HepG2 (cell line): ENCODE data around the gene SYCP2. TPM values are rescaled to one million over a fixed set of nuclear protein-coding genes. Genes with fewer than 3 reads are reported as not detected.

Source experiments
- ATAC-seq: fragments of 200-7000 bp; cut with Tn5 transposase; 3 replicates; pipeline ENCODE4 v1.9.1; 2020; ENCODE audit warnings: mild to moderate bottlenecking, moderate library complexity
- BruUV-seq: library from RNA; stranded (reverse); fragments of 400-500 nt; replicated peaks from 2 replicates; lab custom pipeline; 2021; lab: Mats Ljungman, UMichigan
- CTCF ChIA-PET: fragments of 300-600 bp; formaldehyde crosslinking; extraction: SDS; loops from one replicate; lab custom pipeline; 2021; ENCODE audit warnings: low total read pairs, inconsistent platforms, low intra/inter-chr PET ratio; lab: Yijun Ruan, JAX
- POLR2A ChIA-PET: fragments of 350-600 bp; sonication (Branson Sonifier 250); formaldehyde crosslinking; loops from one replicate; lab custom pipeline; 2020; ENCODE audit warnings: antibody characterized with exemption, inconsistent platforms; lab: Yijun Ruan, JAX
- DNase-seq: peaks from one replicate; pipeline ENCODE4 v3.0.0-alpha.2; 2015; ENCODE audit warnings: low spot score
- FAIRE-seq: peaks from 3 replicates; lab custom pipeline; 2011; peaks lifted over from hg19 to GRCh38; lab: Jason Lieb, UNC
- H2AFZ ChIP-seq: one replicate; pipeline ENCODE4 v1.6.1; 2011; ENCODE audit warnings: low read length, inconsistent platforms
- H3K27ac ChIP-seq: fragments of 300-600 bp; 3 replicates; pipeline ENCODE4 v1.8.0; 2011; ENCODE audit warnings: mixed run types, mild to moderate bottlenecking, mixed read lengths, low read length, inconsistent platforms; ENCODE audit not compliant: insufficient read depth; ENCODE audit errors: extremely low read length
- H3K27me3 ChIP-seq, 2 experiments: fragments of 200-600 bp in 1 of 2; 2 replicates in 1 of 2; 3 replicates in 1 of 2; pipeline versions ENCODE4 v1.6.0 to v1.8.0; 2011; ENCODE audit warnings: low read length in 2 of 2, mild to moderate bottlenecking in 2 of 2, moderate library complexity in 2 of 2, inconsistent platforms in 1 of 2; ENCODE audit not compliant: insufficient read depth in 2 of 2, control insufficient read depth in 1 of 2
- H3K36me3 ChIP-seq, 2 experiments: fragments of 200-600 bp in 1 of 2; replicated peaks in 1 of 2; 2 replicates in 1 of 2; 3 replicates in 1 of 2; pipeline versions ENCODE4 v1.5.1 to v1.8.0; 2011; ENCODE audit warnings: low read length in 2 of 2, inconsistent platforms in 1 of 2; ENCODE audit not compliant: insufficient read depth in 2 of 2, control insufficient read depth in 1 of 2
- H3K4me1 ChIP-seq: 2 replicates; pipeline ENCODE4 v1.5.1; 2012; ENCODE audit warnings: low read length, inconsistent platforms; ENCODE audit not compliant: insufficient read depth
- H3K4me2 ChIP-seq: 2 replicates; pipeline ENCODE4 v1.6.0; 2011; ENCODE audit warnings: low read depth, low read length, inconsistent platforms
- H3K4me3 ChIP-seq, 3 experiments: fragments of 200-600 bp in 1 of 3; sonication (generic), shearing (Covaris generic) in 1 of 3; replicated peaks in 1 of 3; 2 replicates each; pipeline ENCODE4 v1.5.1; 2011 to 2016; ENCODE audit warnings: low read length in 3 of 3, inconsistent platforms in 2 of 3, low read depth in 2 of 3, mild to moderate bottlenecking in 2 of 3, control low read depth in 1 of 3, mixed read lengths in 1 of 3; ENCODE audit not compliant: insufficient read depth in 1 of 3
- H3K79me2 ChIP-seq: one replicate; pipeline ENCODE4 v1.6.1; 2011; ENCODE audit warnings: low read length, inconsistent platforms; ENCODE audit not compliant: insufficient read depth
- H3K9ac ChIP-seq: 2 replicates; pipeline ENCODE4 v1.6.0; 2011; ENCODE audit warnings: mild to moderate bottlenecking, low read depth, low read length, inconsistent platforms; ENCODE audit not compliant: insufficient read depth
- H3K9me3 ChIP-seq: 2 replicates; pipeline ENCODE4 v1.5.1; 2012; ENCODE audit warnings: mild to moderate bottlenecking, low read length
- H4K20me1 ChIP-seq: 2 replicates; pipeline ENCODE4 v1.6.0; 2011; ENCODE audit warnings: inconsistent platforms, mild to moderate bottlenecking, low read length, moderate library complexity; ENCODE audit not compliant: insufficient read depth
- ATM ChIP-seq: fragments of 450-650 bp; IDR thresholded peaks from 2 replicates; pipeline ENCODE4 v1.7.1; 2017; ENCODE audit warnings: mild to moderate bottlenecking, borderline replicate concordance
- KAT2B ChIP-seq: fragments of 150-350 bp; IDR thresholded peaks from 2 replicates; pipeline ENCODE4 v1.6.1; 2014; ENCODE audit warnings: low read depth, low read length, borderline replicate concordance
- MBD4 ChIP-seq: IDR thresholded peaks from 2 replicates; pipeline ENCODE4 v1.6.1; 2012; ENCODE audit warnings: low read length, inconsistent platforms, borderline replicate concordance
- NR2F6 ChIP-seq, 2 experiments: IDR thresholded peaks; 2 replicates each; pipeline ENCODE4 v1.6.1; 2016; ENCODE audit warnings: antibody characterized with exemption in 1 of 2, mild to moderate bottlenecking in 1 of 2
- PHF21A ChIP-seq: sonication (generic); formaldehyde crosslinking; IDR thresholded peaks from 2 replicates; pipeline ENCODE4 v1.5.0; 2020; ENCODE audit warnings: mild to moderate bottlenecking, missing genetic modification reagents
- PITX1 ChIP-seq: sonication (generic); formaldehyde crosslinking; IDR thresholded peaks from 2 replicates; pipeline ENCODE4 v1.5.1; 2020; ENCODE audit warnings: mild to moderate bottlenecking, missing genetic modification reagents
- SOX6 ChIP-seq, 2 experiments: fragments of 450-650 bp in 1 of 2; sonication (generic) in 1 of 2; formaldehyde crosslinking in 1 of 2; IDR thresholded peaks; 2 replicates each; pipeline versions ENCODE4 v1.4.0 to v1.6.1; 2017 to 2020; ENCODE audit warnings: antibody characterized with exemption in 1 of 2, mild to moderate bottlenecking in 1 of 2, missing genetic modification reagents in 1 of 2
- TOPORS ChIP-seq: sonication (generic); formaldehyde crosslinking; IDR thresholded peaks from 2 replicates; pipeline ENCODE4 v1.8.0; 2023; ENCODE audit warnings: mild to moderate bottlenecking, missing genetic modification reagents
- ZBTB7B ChIP-seq: sonication (generic); formaldehyde crosslinking; IDR thresholded peaks from 2 replicates; pipeline ENCODE4 v1.4.0; 2020; ENCODE audit warnings: missing genetic modification reagents
- ZFP41 ChIP-seq: sonication (generic); formaldehyde crosslinking; IDR thresholded peaks from 2 replicates; pipeline ENCODE4 v1.4.0; 2020; ENCODE audit warnings: mild to moderate bottlenecking, missing genetic modification reagents, borderline replicate concordance
- ZNF225 ChIP-seq: sonication (generic); formaldehyde crosslinking; IDR thresholded peaks from 2 replicates; pipeline ENCODE4 v1.4.0; 2020; ENCODE audit warnings: mild to moderate bottlenecking, missing genetic modification reagents
- ZNF235 ChIP-seq: sonication (generic); formaldehyde crosslinking; IDR thresholded peaks from 2 replicates; pipeline ENCODE4 v1.8.1; 2023; ENCODE audit warnings: mild to moderate bottlenecking, missing genetic modification reagents, borderline replicate concordance
- ZNF569 ChIP-seq: sonication (generic); formaldehyde crosslinking; IDR thresholded peaks from 2 replicates; pipeline ENCODE4 v1.5.0; 2020; ENCODE audit warnings: mild to moderate bottlenecking, missing genetic modification reagents, moderate library complexity, borderline replicate concordance
- ZNF660 ChIP-seq: sonication (generic); formaldehyde crosslinking; IDR thresholded peaks from 2 replicates; pipeline ENCODE4 v1.5.1; 2020; ENCODE audit warnings: mild to moderate bottlenecking, low read depth, missing genetic modification reagents, borderline replicate concordance
- ZNF766 ChIP-seq: sonication (generic); formaldehyde crosslinking; IDR thresholded peaks from 2 replicates; pipeline ENCODE4 v1.5.0; 2020; ENCODE audit warnings: missing genetic modification reagents, borderline replicate concordance
- ZSCAN31 ChIP-seq: sonication (generic); formaldehyde crosslinking; IDR thresholded peaks from 2 replicates; pipeline ENCODE4 v1.5.0; 2020; ENCODE audit warnings: low read depth, mild to moderate bottlenecking, missing genetic modification reagents
- WGBS: methylation state at CpG from one replicate; pipeline ENCODE4 v1.1.6; 2017; ENCODE audit warnings: low lambda C conversion rate; 5-methylcytosine and 5-hydroxymethylcytosine counted together
- in situ Hi-C: cut with HindIII; loops from 2 replicates; pipeline ENCODE4 v1.10.0; 2017; ENCODE audit warnings: low pct_unique_long_range_greater_than_20kb; ENCODE audit not compliant: extremely low pct_ligation_motif_present
- intact Hi-C: fragments of 100-400 bp; cut with micrococcal nuclease; formaldehyde crosslinking; loops from one replicate; pipeline ENCODE4 v1.10.0; 2022; ENCODE audit not compliant: unreplicated experiment
- polyA plus RNA-seq, 8 experiments: library from polyadenylated mRNA; depleted of rRNA in 3 of 8; stranded (reverse) in 7 of 8; unstranded in 1 of 8; fragments of >200 nt; fragmentation: Illumina TruSeq in 4 of 8; extraction: Trizol in 4 of 8; gene quantifications; 2 replicates each; pipeline versions ENCODE4 v1.2.1 to v1.2.3, GENCODE V29; 2011 to 2016; ENCODE audit warnings: low read depth in 4 of 8, missing spikeins in 1 of 8, mixed read lengths in 1 of 8; ENCODE audit not compliant: insufficient read depth in 1 of 8
- total RNA-seq, 5 experiments: library from RNA; depleted of rRNA; stranded (reverse); fragments of >200 nt; fragmentation: Illumina TruSeq; extraction: Trizol; gene quantifications; 2 replicates each; pipeline ENCODE4 v1.2.3, GENCODE V29; 2016; ENCODE audit warnings: low read depth in 1 of 5
- TF ChIP-seq, protein P1 (sequence below): sonication (generic); formaldehyde crosslinking; IDR thresholded peaks from 2 replicates; pipeline ENCODE4 v1.4.0; 2020; ENCODE audit warnings: low read depth, mild to moderate bottlenecking, missing genetic modification reagents
- TF ChIP-seq, protein P2 (sequence below): sonication (generic); formaldehyde crosslinking; IDR thresholded peaks from 2 replicates; pipeline ENCODE4 v1.4.0; 2020; ENCODE audit warnings: missing genetic modification reagents
- TF ChIP-seq, protein P3 (sequence below): IDR thresholded peaks from 2 replicates; pipeline ENCODE4 v1.6.1; 2012; ENCODE audit warnings: low read length, improper control_type of control experiment

SYCP2 gene
- total and polyA plus RNA-seq, 2 of the 13 experiments (the other 11 are each of a cell fraction or from before 2014, with no cell fraction given) = 0.07 to 0.24 TPM

DNA sequence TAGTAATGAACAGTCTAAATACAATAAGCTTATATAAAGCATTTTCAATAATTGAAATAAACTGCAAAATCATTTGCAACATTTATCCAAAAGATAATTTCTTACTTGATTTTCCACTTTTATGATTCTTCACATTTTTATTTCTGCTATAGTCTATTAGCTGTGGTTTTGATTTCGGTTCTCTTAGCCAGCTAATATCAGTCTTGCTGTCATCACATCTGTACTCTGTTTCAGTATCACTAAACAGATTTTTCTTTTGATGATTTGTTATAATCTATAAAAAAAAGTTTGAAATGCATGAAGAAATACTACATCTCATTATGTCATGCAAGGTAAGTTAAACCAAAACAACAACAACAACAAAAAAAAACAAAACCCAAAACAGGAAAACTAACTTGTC is 53.2 kb downstream of the SYCP2 start:
- H3K9me3 ChIP-seq = no peaks in the 10 kb centered on the region
- no peak overlapping the region for H3K4me2 ChIP-seq
- H3K4me1 ChIP-seq = no peaks in the 10 kb centered on the region
- no peak overlapping the region for H3K27ac ChIP-seq
- H3K36me3 ChIP-seq = no peaks in the 10 kb centered on the region
- H3K4me3 ChIP-seq = no peak overlapping the region
- in situ Hi-C loops = no loop called here
- no peaks in the 10 kb centered on the region for H3K27me3 ChIP-seq
- intact Hi-C loops = no loop called here
- no peak for FAIRE-seq
- H3K9ac ChIP-seq = no peak overlapping the region
- ATAC-seq = no peak
- H3K79me2 ChIP-seq = no peaks in the 10 kb centered on the region
- ChIA-PET POLR2A (no interaction called here), CTCF (no interaction called here)
- no peak for TF ChIP-seq ZNF660 (CRISPR knock-in tag)
- no peak for TF ChIP-seq ZNF569
- no peak for TF ChIP-seq ZSCAN31 (CRISPR knock-in tag)
- TF ChIP-seq, protein P1, sequence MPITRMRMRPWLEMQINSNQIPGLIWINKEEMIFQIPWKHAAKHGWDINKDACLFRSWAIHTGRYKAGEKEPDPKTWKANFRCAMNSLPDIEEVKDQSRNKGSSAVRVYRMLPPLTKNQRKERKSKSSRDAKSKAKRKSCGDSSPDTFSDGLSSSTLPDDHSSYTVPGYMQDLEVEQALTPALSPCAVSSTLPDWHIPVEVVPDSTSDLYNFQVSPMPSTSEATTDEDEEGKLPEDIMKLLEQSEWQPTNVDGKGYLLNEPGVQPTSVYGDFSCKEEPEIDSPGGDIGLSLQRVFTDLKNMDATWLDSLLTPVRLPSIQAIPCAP = no peak
- TF ChIP-seq MBD4 = no peak
- TF ChIP-seq PITX1 (CRISPR knock-in tag) = no peak
- no peak for TF ChIP-seq KAT2B
- TF ChIP-seq ATM = no peak
- no peak for TF ChIP-seq TOPORS (CRISPR knock-in tag)
- TF ChIP-seq PHF21A = no peak
- TF ChIP-seq ZBTB7B (CRISPR knock-in tag) = no peak
- TF ChIP-seq ZFP41 (CRISPR knock-in tag) = no peak
- TF ChIP-seq ZNF225 (CRISPR knock-in tag) = no peak
- TF ChIP-seq NR2F6 (IDR thresholded peaks at IDR 0.05) = no peak
- TF ChIP-seq NR2F6 (CRISPR knock-in tag; IDR thresholded peaks at IDR 0.05) = no peak
- no peak for TF ChIP-seq ZNF235 (CRISPR knock-in tag)
- TF ChIP-seq SOX6 (IDR thresholded peaks at IDR 0.05) = no peak
- no peak for TF ChIP-seq SOX6 (CRISPR knock-in tag; IDR thresholded peaks at IDR 0.05)
- no peak for TF ChIP-seq ZNF766 (CRISPR knock-in tag)
- TF ChIP-seq, protein P2, sequence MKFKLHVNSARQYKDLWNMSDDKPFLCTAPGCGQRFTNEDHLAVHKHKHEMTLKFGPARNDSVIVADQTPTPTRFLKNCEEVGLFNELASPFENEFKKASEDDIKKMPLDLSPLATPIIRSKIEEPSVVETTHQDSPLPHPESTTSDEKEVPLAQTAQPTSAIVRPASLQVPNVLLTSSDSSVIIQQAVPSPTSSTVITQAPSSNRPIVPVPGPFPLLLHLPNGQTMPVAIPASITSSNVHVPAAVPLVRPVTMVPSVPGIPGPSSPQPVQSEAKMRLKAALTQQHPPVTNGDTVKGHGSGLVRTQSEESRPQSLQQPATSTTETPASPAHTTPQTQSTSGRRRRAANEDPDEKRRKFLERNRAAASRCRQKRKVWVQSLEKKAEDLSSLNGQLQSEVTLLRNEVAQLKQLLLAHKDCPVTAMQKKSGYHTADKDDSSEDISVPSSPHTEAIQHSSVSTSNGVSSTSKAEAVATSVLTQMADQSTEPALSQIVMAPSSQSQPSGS = no peak
- TF ChIP-seq, protein P3, sequence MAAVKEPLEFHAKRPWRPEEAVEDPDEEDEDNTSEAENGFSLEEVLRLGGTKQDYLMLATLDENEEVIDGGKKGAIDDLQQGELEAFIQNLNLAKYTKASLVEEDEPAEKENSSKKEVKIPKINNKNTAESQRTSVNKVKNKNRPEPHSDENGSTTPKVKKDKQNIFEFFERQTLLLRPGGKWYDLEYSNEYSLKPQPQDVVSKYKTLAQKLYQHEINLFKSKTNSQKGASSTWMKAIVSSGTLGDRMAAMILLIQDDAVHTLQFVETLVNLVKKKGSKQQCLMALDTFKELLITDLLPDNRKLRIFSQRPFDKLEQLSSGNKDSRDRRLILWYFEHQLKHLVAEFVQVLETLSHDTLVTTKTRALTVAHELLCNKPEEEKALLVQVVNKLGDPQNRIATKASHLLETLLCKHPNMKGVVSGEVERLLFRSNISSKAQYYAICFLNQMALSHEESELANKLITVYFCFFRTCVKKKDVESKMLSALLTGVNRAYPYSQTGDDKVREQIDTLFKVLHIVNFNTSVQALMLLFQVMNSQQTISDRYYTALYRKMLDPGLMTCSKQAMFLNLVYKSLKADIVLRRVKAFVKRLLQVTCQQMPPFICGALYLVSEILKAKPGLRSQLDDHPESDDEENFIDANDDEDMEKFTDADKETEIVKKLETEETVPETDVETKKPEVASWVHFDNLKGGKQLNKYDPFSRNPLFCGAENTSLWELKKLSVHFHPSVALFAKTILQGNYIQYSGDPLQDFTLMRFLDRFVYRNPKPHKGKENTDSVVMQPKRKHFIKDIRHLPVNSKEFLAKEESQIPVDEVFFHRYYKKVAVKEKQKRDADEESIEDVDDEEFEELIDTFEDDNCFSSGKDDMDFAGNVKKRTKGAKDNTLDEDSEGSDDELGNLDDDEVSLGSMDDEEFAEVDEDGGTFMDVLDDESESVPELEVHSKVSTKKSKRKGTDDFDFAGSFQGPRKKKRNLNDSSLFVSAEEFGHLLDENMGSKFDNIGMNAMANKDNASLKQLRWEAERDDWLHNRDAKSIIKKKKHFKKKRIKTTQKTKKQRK = no peak
- no peak for DNase-seq
- 1% methylated on average over 1 of the region's 1 CpG for WGBS
- H2AFZ ChIP-seq = no peak overlapping the region
- no TSS peak for BruUV-seq
- no peaks in the 10 kb centered on the region for H4K20me1 ChIP-seq
